Activated T-cell treated with anti-CD3 and anti-CD28 coated beads, Interleukin-2, amount 50 U/mL, for 1 hour (primary cell): ENCODE results near the gene ENTPD1.
"Not testable (repeated sequence)": the region's sequence is repeated elsewhere in the genome, so short reads cannot be mapped to it uniquely, and the experiment has no call there.

Experiments used
- DNase-seq: peaks from one replicate; pipeline ENCODE4 v3.0.0-alpha.2; 2020

ENTPD1 gene

GRCh38 chr10:95798096-95798855 lies 42.3 kb downstream of the ENTPD1 start:
- DNase-seq, result no peak

- DNase-seq, result not testable (repeated sequence)
Observed at GRCh38 chr10:95800286-95800685, 44.3 kb downstream of the ENTPD1 start.

- DNase-seq, result not testable (repeated sequence)
Observed at GRCh38 chr10:95806687-95807380, 50.9 kb downstream of the ENTPD1 start.

GRCh38 chr10:95808705-95809308 lies 52.8 kb downstream of the ENTPD1 start:
- not testable (repeated sequence) for DNase-seq

- no peak for DNase-seq
Observed at GRCh38 chr10:95809370-95810197, 53.6 kb downstream of the ENTPD1 start.

- DNase-seq, result no peak
Observed at GRCh38 chr10:95810198-95810976, 54.4 kb downstream of the ENTPD1 start.

- DNase-seq, result no peak
Observed at GRCh38 chr10:95813054-95813685, 57.2 kb downstream of the ENTPD1 start.

- DNase-seq, result no peak
Observed at GRCh38 chr10:95814011-95814727, 58.2 kb downstream of the ENTPD1 start.

- no peak for DNase-seq
Observed at GRCh38 chr10:95815133-95815532, 59.2 kb downstream of the ENTPD1 start.

- no peak for DNase-seq
Observed at GRCh38 chr10:95815701-95816240, 59.8 kb downstream of the ENTPD1 start.

GRCh38 chr10:95818010-95818409 lies 62.0 kb downstream of the ENTPD1 start:
- DNase-seq, result no peak

GRCh38 chr10:95818668-95819067 lies 62.7 kb downstream of the ENTPD1 start:
- DNase-seq, result no peak

- no peak for DNase-seq
Observed at GRCh38 chr10:95819620-95820329, 63.8 kb downstream of the ENTPD1 start.

GRCh38 chr10:95820363-95820762 lies 64.4 kb downstream of the ENTPD1 start:
- DNase-seq, result no peak

GRCh38 chr10:95821720-95822119 lies 65.8 kb downstream of the ENTPD1 start:
- DNase-seq, result no peak

- no peak for DNase-seq
Observed at GRCh38 chr10:95830044-95830443, 74.1 kb downstream of the ENTPD1 start.

GRCh38 chr10:95831076-95831475 lies 75.1 kb downstream of the ENTPD1 start:
- DNase-seq, result no peak

- DNase-seq, result no peak
Observed at GRCh38 chr10:95831515-95831914, 75.6 kb downstream of the ENTPD1 start.

- DNase-seq, result peak; percentile 29
Observed at GRCh38 chr10:95832216-95833041, 76.5 kb downstream of the ENTPD1 start.
